A172 (cell line): ENCODE results near the gene FAM107A. TPM values are rescaled to one million over a fixed set of nuclear protein-coding genes. Genes with fewer than 3 reads are reported as not detected.
A peak's percentile ranks its signal among the peaks of the same experiment; 100 is the strongest.

Experiments
- DNase-seq: peaks from one replicate; pipeline ENCODE4 v3.0.0-alpha.2; 2015; ENCODE audit warnings: low spot score
- total RNA-seq: library from RNA; depleted of rRNA; stranded (reverse); fragments of >200 nt; shearing (Covaris generic); gene quantifications from 2 replicates; pipeline ENCODE4 v1.2.3, GENCODE V29; 2014; rRNA removed

FAM107A gene
- not detected in 2 replicates for total RNA-seq

GRCh38 chr3:58577269-58577821 is at the start of gene FAM107A:
Gene FAM107A, minus strand, starts transcription at chr3:58577391. Its CDS starts 7,531 bp downstream, at chr3:58569860.
- DNase-seq = no peak

GRCh38 chr3:58625196-58625824 is 48.1 kb upstream of the FAM107A start:
- peak; percentile 51 for DNase-seq

GRCh38 chr3:58624550-58624949 is 47.4 kb upstream of the FAM107A start:
- DNase-seq = no peak

- DNase-seq = no peak
Observed at GRCh38 chr3:58623961-58624360, 46.8 kb upstream of the FAM107A start.

- DNase-seq = no peak
Observed at GRCh38 chr3:58623478-58623877, 46.3 kb upstream of the FAM107A start.

- DNase-seq = no peak
Observed at GRCh38 chr3:58622892-58623291, 45.7 kb upstream of the FAM107A start.

GRCh38 chr3:58622436-58622835 is 45.2 kb upstream of the FAM107A start:
- no peak for DNase-seq

GRCh38 chr3:58621086-58621830 is 44.1 kb upstream of the FAM107A start:
- no peak for DNase-seq

GRCh38 chr3:58620421-58620820 is 43.2 kb upstream of the FAM107A start:
- no peak for DNase-seq

GRCh38 chr3:58617338-58617761 is 40.2 kb upstream of the FAM107A start:
- no peak for DNase-seq

- no peak for DNase-seq
Observed at GRCh38 chr3:58613236-58614132, 36.3 kb upstream of the FAM107A start.

GRCh38 chr3:58612830-58613229 is 35.6 kb upstream of the FAM107A start:
- DNase-seq = no peak

GRCh38 chr3:58609990-58610389 is 32.8 kb upstream of the FAM107A start:
- peak; percentile 46 for DNase-seq

- peak; percentile 47 for DNase-seq
Observed at GRCh38 chr3:58608648-58609047, 31.5 kb upstream of the FAM107A start.

GRCh38 chr3:58607816-58608215 is 30.6 kb upstream of the FAM107A start:
- no peak for DNase-seq

GRCh38 chr3:58606693-58607092 is 29.5 kb upstream of the FAM107A start:
- DNase-seq = no peak

GRCh38 chr3:58604031-58604430 is 26.8 kb upstream of the FAM107A start:
- no peak for DNase-seq

GRCh38 chr3:58603606-58604005 is 26.4 kb upstream of the FAM107A start:
- no peak for DNase-seq

GRCh38 chr3:58597770-58598310 is 20.6 kb upstream of the FAM107A start:
- DNase-seq = no peak

GRCh38 chr3:58596834-58597518 is 19.8 kb upstream of the FAM107A start:
- DNase-seq = no peak

GRCh38 chr3:58594117-58594516 is 16.9 kb upstream of the FAM107A start:
- DNase-seq = no peak
